Measurements from ENCODE around the gene CCNJ. TPM values are rescaled to one million over a fixed set of nuclear protein-coding genes. Genes with fewer than 3 reads are reported as not detected.

CCNJ gene
- total and polyA plus RNA-seq, 2 of the 13 experiments (the other 11 are each of a cell fraction or from before 2014, with no cell fraction given), result 14.1 to 21.5 TPM

DNA sequence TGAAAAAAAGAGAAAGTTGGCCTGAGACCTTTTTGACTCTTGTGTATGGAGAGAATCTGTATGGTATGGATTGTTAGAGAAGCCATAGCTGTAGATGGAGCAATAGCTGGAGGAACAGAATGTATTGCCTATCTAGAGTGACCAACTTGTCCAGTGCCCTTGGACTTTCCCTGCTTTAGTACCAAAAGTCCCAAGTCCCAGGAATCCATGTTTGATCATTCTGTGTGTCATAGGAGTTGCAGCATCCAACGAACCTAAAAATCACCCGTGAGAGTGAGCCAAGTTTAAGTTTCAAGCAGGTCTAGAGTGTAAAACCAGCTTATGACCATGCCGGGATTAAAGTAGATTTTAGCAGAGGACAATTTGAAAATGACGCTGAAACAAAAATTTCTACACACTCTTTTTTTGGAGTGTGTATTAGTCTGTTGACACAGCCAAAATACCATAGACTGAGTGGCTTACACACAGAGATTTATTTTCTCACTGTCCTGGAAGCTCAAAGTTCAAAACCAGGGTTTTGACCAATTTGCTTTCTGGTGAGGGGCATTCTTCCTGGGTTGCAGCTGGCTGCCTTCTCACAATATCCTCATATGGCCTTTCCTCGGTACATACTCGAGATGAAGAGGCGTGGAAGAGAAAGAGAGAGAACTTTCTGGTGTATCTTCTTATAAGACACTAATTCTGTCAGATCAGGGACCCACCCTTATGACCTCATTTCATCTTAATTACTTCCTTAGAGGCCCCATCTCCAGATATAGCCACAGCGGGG, 49.8 kb downstream of the CCNJ start (continued):
- TF ChIP-seq, protein P1, sequence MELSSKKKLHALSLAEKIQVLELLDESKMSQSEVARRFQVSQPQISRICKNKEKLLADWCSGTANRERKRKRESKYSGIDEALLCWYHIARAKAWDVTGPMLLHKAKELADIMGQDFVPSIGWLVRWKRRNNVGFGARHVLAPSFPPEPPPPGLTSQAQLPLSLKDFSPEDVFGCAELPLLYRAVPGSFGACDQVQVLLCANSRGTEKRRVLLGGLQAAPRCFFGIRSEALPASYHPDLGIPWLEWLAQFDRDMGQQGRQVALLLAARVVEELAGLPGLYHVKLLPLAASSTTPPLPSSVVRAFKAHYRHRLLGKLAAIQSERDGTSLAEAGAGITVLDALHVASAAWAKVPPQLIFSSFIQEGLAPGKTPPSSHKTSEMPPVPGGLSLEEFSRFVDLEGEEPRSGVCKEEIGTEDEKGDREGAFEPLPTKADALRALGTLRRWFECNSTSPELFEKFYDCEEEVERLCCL (CRISPR knock-in tag; IDR thresholded peaks at IDR 0.05; ENCODE audit: borderline replicate concordance), result no peak
- TF ChIP-seq BRCA1 (CRISPR knock-in tag; IDR thresholded peaks at IDR 0.05) (no peak), NCOA2 (CRISPR knock-in tag; IDR thresholded peaks at IDR 0.05) (peak; percentile 52; the same call in 1 of the 2 replicates), SMYD3 (CRISPR knock-in tag; IDR thresholded peaks at IDR 0.05) (no peak), ZNF282 (IDR thresholded peaks at IDR 0.05; ENCODE audit: partially characterized antibody) (no peak), RXRA (CRISPR knock-in tag; IDR thresholded peaks at IDR 0.05) (no peak), ZNF589 (CRISPR knock-in tag; conservative IDR thresholded peaks at IDR 0.05) (no peak), ZC3H4 (CRISPR knock-in tag; IDR thresholded peaks at IDR 0.05; ENCODE audit: borderline replicate concordance) (no peak), CHCHD3 (CRISPR knock-in tag; IDR thresholded peaks at IDR 0.05) (no peak), SRSF1 (optimal IDR thresholded peaks at IDR 0.05; ENCODE audit: low read depth, low read length) (no peak), NFE2L2 (IDR thresholded peaks at IDR 0.05; ENCODE audit: low read length) (no peak), ZNF780A (CRISPR knock-in tag; IDR thresholded peaks at IDR 0.05) (no peak), CENPT (CRISPR knock-in tag; IDR thresholded peaks at IDR 0.05; ENCODE audit: low read depth) (no peak), SIX1 (CRISPR knock-in tag; IDR thresholded peaks at IDR 0.05; ENCODE audit: borderline replicate concordance) (peak; percentile 14; the same call in 1 of the 2 replicates), GATA4 (IDR thresholded peaks at IDR 0.05; ENCODE audit: borderline replicate concordance, low read depth) (no peak), SIN3A (IDR thresholded peaks at IDR 0.05; ENCODE audit: borderline replicate concordance, low read depth, low read length) (no peak), ZNF772 (CRISPR knock-in tag; IDR thresholded peaks at IDR 0.05) (no peak), ZBTB42 (CRISPR knock-in tag; IDR thresholded peaks at IDR 0.05) (no peak), SMC3 (IDR thresholded peaks at IDR 0.05; ENCODE audit: low read length) (no peak), CBX1 (IDR thresholded peaks at IDR 0.05; ENCODE audit: low read depth) (no peak), ZNF232 (CRISPR knock-in tag; IDR thresholded peaks at IDR 0.05; ENCODE audit: borderline replicate concordance) (no peak), MTA3 (CRISPR knock-in tag; IDR thresholded peaks at IDR 0.05) (no peak)
- TF ChIP-seq, protein P2, sequence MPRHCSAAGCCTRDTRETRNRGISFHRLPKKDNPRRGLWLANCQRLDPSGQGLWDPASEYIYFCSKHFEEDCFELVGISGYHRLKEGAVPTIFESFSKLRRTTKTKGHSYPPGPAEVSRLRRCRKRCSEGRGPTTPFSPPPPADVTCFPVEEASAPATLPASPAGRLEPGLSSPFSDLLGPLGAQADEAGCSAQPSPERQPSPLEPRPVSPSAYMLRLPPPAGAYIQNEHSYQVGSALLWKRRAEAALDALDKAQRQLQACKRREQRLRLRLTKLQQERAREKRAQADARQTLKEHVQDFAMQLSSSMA (CRISPR knock-in tag; IDR thresholded peaks at IDR 0.05), result no peak
- TF ChIP-seq, protein P3, sequence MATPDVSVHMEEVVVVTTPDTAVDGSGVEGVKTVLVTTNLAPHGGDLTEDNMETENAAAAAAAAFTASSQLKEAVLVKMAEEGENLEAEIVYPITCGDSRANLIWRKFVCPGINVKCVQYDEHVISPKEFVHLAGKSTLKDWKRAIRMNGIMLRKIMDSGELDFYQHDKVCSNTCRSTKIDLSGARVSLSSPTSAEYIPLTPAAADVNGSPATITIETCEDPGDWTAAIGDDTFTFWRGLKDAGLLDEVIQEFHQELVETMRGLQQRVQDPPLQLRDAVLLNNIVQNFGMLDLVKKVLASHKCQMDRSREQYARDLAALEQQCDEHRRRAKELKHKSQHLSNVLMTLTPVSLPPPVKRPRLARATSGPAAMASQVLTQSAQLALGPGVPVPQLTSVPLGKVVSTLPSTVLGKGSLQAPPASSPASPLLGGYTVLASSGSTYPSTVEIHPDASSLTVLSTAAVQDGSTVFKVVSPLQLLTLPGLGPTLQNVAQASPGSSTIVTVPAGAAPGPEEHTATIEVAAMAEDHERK (CRISPR knock-in tag; IDR thresholded peaks at IDR 0.05; ENCODE audit: low read depth), result no peak
- TF ChIP-seq, protein P4, sequence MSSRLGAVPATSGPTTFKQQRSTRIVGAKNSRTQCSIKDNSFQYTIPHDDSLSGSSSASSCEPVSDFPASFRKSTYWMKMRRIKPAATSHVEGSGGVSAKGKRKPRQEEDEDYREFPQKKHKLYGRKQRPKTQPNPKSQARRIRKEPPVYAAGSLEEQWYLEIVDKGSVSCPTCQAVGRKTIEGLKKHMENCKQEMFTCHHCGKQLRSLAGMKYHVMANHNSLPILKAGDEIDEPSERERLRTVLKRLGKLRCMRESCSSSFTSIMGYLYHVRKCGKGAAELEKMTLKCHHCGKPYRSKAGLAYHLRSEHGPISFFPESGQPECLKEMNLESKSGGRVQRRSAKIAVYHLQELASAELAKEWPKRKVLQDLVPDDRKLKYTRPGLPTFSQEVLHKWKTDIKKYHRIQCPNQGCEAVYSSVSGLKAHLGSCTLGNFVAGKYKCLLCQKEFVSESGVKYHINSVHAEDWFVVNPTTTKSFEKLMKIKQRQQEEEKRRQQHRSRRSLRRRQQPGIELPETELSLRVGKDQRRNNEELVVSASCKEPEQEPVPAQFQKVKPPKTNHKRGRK (CRISPR knock-in tag; IDR thresholded peaks at IDR 0.05), result no peak
- TF ChIP-seq, protein P5, sequence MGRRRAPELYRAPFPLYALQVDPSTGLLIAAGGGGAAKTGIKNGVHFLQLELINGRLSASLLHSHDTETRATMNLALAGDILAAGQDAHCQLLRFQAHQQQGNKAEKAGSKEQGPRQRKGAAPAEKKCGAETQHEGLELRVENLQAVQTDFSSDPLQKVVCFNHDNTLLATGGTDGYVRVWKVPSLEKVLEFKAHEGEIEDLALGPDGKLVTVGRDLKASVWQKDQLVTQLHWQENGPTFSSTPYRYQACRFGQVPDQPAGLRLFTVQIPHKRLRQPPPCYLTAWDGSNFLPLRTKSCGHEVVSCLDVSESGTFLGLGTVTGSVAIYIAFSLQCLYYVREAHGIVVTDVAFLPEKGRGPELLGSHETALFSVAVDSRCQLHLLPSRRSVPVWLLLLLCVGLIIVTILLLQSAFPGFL (CRISPR knock-in tag; IDR thresholded peaks at IDR 0.05), result no peak

Data from HepG2 (cell line).